Measurements from ENCODE around the gene TMEM185B. TPM values are rescaled to one million over a fixed set of nuclear protein-coding genes. Genes with fewer than 3 reads are reported as not detected.

TMEM185B gene
- total RNA-seq, 1 donor from 2014 or later: 33.3 TPM

DNA sequence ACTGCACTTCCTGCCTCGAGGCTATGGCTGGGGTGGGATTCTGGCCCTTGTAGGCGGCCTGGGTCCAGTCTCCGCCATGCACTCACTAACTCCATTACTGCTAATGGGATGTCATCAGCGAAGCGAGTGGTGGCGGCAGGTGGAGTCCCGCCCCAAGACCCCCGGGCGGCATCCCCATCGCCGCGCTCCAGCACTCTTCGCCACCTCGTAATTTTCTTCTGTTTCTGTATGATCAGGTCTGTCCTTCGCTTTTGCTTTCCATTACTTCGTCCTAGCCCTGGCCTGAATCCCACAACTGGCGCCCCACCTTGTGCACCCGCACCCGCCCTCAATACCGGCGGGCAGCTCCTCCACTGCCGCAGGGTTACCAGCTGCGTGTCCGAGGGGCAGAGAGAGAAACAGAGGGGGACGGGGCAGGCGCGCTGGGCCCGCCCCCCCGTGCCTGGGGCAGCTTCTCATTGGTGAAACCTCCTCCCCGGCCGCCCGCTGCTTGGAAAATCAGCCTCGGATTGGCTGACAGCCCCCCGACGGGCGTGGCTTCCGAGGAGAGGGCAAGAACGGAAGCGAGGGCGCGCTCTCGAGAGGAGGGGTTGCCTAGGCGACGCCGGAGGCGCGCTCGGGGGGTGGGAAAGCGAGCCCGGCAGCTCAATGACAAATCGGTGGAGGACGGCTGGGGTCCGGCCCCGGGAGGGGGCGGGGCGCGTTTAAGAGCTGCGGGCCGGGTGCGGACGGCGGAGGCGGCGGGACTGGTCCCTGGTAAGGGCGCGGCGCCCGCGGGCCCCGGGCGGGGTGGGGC lies 29.2 kb upstream of the TMEM185B start, which contains the start of gene RALB:
Gene RALB, plus strand, starts transcription at position 628 of the 796 bp plus-strand sequence. CDS start 25,813 bp downstream, outside the sequence.
- intact Hi-C loops (cut with micrococcal nuclease): loop anchor here (1.0 to 2.0 kb wide), 9 partner anchors 9 to 573 kb away; partner anchors contain the start of genes PTPN4, TMEM177 and TMEM185B

DNA sequence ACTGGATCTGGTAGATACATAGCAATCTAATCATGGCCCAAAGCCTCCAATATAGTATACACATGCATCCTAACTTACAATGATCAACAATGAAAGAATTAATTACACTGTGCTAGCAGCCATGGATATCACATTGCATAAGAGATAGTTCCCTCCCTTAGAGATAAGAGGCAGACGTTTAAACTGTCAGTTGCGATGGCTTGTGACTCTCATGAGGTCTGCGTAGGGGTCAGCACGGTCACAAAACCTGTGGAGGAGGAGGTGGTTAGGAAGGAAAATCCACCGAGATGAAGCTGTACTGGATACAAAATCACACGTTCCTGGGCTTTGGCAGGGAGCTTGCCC lies 28.7 kb upstream of the TMEM185B start:
- intact Hi-C loops (cut with micrococcal nuclease): loop anchor here (1.0 to 2.0 kb wide), 8 partner anchors 20 to 573 kb away; partner anchors contain the start of genes PTPN4, TMEM177 and TMEM185B

DNA sequence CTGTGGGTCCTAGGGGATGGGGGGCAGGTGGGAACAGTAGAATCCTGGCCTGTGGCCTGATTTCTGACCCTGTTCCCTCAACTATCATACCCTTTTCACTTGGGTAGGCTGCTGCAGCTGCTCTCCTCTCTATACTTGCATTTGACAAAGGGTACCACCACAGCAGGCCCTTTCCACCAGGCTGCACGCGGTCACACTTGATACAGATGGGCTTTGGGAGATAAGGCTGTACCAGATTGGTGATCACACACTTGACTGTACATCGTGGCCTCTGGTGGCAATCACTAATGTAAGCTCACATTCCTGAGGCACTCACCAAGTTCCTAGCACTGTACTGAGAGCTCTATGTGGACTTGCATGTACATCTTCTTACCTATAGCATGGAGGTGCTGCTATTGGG lies 27.9 kb upstream of the TMEM185B start:
- intact Hi-C loops (cut with micrococcal nuclease): no loop called here

DNA sequence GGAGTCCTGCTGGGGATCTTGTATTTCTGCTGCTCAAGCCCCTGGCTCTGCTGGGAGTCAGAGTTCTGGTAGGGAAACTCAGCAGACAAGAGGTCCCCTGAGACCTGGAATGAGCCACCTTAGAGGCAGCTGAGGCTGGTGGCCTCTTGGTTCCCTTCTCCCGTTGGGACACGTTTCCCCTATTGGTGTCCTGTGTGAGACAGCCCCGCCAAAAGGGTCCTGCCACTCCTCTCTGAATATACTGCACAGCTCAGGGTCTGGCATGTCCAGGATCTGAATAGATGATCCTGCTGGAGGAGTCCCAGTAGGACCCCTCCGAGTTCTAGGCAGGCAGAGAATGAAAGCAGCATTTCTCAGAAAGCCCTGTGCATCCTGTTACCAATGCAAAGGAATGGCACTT lies 27.4 kb upstream of the TMEM185B start:
- intact Hi-C loops (cut with micrococcal nuclease): no loop called here

DNA sequence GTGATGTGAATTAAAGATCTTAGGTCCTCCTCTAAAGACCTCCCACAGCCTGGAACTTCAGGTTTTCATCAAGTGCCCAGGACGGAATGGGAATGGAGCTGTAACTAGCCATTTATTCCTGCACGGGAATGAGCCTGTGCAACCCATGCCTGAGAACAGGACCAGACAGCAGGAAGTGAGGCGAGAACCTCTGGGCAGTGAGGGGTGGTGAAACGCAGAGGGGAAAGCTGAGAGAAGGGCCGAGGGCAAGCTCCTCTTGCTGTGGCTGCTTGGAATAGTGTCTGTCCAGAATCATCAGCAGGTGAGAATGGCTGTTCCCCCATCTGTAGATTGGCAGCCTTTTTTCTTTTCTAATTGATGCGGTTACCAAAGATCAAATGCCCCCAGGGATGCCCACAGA lies 24.7 kb upstream of the TMEM185B start:
- intact Hi-C loops (cut with micrococcal nuclease): no loop called here

DNA sequence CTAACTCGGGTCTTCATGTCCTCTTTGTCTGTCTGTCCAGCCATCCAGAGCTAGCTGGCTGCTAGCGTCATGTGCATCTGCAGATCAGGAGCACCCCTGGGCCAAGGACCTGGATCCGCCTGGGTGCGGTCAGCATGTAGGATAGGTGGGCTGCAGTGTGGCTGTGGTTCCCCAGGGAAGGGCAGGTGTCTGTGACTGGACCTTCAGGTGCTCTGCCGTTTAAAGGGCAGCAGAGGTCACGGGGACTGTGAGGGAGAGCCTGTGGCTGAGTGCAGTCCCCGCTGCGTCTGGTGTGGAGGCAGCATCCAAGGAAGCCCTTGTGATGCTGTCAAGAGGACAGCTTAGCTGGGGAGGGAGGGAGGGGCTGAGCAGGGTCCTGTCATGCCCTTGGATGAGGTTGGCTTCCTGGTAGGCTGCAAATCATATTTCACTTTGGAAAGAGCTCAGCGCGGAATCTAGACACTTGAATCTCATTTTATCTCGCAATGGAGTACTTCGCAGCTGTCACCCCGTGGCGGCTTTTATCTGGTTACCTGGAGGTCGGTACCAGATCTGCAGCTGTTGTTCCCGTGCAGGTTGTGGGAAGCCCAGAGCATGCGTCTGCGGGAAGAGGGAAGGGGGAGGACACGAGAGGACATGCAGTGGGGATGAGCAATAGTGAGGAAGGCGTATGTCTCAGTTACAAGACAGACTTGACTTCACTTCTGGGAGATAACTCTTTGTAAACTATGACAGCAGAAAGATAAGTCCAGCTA lies 23.5 kb upstream of the TMEM185B start:
- intact Hi-C loops (cut with micrococcal nuclease): no loop called here

DNA sequence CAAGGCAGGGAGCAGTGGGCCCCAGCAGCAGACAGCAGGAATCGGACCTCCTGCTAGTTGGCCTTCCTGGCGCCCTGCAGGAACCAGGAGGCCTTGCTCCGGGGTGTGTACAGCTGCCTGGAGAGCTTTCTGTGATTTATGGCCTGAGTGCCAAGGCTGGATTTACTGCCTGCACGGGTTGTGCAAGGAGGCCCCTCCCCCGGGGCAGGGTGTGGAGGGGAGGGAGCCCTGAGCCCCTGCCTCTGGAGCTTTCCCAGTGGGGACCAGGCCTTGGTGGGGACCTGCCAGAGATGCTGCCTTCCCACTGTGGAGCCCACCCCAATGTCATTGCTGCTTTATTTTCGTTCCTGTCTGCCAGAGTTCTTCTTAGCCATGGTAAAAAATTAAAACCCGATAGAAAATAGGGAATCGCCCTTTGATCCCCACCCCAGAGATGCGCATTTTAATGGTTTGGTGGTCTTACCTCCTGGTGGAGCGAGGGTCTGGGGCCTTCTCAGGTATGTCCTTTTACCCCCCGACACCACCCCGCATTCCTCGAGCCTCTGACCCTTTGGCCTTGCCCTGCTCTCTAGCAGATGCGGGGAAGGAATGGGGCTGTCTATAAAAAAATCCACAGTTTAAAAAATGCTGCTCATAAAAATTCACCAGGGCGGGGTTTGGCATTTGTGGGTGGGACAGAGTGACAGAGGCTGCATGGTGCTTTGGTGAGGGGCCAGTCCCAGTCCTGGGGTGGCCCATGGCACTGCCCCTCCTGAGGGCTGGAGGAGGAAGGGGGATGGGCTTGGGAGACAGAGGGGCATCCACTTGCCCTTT lies 22.5 kb upstream of the TMEM185B start:
- intact Hi-C loops (cut with micrococcal nuclease): no loop called here

DNA sequence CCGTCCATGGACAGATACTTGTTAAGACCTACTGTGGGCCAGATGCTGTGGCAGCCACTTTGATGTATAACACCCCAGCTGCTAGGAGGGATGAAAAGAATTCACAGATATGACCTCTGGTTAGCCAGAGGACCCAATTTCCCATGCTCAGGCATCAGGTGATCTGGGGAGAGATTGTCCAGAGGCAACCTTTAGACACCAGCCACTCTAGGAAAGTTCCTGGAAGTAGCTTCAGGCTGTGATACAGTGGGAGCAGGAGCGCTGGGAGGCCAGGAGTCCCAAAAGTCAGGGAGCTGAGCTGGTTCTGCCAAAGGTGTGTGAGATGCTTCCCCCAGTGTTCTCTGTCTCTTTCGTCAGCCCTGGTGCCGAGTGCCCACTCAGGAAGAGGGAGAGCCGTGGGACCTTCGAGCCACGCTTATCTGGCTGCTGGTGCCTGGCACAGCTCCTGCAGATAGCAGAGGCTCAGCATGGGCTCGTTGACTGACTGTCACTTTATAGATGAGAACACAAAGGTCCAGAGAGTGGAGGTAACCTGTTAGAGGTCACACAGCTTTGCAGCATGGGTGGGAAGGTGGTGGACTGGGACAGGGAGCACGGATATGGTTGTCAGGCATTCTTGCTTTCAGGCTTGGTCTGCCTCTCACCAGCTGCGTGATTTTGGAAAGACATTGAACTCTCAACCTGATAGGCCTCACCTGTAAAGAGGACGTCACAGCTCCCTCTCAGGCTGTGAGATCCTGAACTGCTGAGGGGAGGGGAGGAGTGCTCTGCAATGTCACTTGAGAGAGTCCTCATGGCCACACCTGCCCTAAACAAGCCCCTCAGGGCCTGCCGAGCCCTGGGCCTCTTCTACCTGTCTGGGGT lies 21.7 kb upstream of the TMEM185B start:
- intact Hi-C loops (cut with micrococcal nuclease): no loop called here

DNA sequence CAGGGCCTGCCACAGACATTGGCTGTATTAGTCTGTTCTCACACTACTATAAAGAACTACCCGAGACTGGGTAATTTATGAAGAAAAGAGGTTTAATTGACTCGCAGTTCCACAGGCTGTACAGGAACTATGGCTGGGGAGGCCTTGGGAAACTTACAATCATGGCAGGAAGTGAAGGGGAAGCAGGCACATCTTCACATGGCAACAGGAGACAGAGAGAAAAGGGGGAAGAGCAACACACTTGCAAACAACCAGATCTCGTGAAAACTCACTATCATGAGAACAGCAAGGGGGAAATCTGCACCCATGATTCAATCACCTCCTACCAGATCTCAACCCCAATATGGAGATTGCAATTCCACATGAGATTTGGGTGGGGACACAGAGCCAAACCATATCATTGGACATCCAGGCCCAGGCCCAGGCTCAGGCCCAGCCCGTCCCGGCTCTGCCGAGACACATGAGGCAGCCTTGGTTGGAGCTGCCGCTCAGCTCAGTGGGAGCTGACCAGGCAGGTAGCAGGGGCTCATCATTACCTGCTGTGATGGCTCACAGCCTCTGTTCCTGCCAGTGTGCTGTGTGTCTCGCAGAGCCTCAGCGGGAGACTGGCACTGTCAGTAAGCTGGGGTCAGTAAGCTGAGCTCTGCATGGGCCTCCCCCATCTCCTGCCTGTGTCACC lies 20.8 kb upstream of the TMEM185B start:
- intact Hi-C loops (cut with micrococcal nuclease): no loop called here

DNA sequence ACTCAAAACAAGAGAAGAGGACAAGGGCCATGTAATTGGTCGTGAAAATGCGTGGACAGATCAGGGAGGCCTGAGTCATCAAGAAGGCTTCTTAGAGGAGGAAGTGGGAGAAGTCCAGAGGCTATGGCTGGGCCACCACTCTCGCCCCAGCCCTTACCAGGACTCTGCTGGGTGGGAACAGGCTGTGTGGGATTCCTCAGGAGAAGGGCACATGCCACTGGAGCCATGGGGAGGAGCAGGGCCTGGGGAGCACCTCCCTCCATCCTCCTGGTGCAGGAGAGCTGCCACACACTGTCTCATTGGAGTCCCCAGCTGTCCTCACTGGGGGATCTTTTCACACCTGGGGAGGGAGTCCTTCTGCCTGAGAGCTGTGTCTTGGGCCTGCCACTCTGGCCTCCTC lies 20.0 kb upstream of the TMEM185B start:
- intact Hi-C loops (cut with micrococcal nuclease): no loop called here

DNA sequence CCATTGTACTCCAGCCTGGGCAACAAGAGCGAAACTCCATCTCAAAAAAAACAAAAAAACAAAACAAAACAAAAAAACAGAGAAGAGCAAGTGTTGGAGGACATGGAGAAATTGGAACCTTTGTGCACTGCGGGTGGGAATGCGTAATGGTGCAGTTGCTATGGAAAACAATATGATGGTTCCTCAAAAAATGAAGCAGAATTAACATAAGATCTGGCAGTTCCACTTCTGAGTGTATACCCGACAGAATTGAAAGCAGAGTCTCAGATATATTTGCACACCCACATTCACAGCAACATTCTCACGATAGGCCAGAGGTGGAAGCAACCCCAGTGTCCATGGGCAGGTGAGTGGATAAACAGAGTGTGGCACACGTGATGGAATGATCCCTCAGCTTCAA lies 18.5 kb upstream of the TMEM185B start:
- intact Hi-C loops (cut with micrococcal nuclease): no loop called here

DNA sequence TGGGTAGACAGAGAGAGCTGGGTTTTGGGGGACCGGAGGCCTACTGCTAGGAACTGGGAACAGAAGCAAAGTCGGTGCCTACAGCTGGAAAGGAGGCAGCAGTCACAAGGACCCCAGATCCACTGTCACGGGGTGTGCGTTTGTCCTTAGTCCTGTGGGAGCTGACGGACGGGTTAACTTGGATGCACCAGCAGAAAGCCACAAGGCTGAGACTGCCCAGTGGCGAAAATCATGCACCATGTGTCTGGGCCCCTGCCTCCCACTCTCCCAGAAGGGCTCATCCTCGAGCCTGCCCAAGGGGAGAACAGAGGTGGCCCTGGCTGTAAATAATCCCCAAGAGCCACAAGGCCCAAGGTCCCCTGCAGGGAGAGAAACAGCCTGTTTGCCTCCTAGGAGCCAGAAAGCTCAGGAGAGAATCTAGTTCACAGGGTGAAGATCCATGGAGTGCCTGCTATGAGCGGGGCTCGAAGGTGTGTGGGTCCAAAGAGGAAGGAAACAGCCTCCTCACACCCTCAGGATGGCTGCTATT lies 17.8 kb upstream of the TMEM185B start:
- intact Hi-C loops (cut with micrococcal nuclease): no loop called here

DNA sequence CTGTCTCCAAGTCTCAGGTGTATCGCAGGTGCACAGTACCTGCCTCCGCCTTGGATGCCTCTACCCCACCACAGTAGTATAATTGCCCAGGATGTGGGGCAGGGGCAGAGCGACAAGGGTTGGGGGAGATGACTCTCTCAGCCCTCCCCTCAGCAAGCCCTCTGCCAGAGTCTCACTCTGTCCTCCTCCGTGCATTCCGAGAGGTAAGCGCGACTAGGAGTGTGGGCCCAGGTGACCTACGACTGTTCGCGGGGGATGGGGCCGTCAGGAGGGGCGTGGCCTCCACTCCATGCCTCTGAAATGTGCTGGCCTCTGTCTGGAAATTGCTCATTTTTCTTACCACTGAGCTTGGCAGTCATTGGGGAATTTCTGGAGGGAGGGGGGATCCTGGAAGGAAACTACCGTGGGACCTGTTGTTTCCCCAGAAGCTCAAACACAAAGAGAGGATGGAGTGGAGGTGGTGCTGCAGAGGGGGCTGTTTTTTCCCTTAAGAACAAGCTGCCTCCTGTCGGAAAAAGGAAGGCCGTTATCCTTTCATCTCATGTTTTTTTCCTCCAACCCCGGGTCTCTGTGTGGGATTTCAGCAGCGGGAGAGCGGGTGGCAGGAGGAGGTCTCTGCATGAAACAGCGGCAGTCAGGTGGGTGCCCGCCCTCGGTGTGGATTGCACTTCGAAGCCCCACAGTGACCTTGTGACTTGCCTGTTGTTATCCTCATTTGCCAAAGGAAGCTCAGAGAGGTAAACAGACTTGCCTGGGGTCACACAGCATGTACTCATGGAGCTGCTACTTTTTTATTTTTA lies 16.5 kb upstream of the TMEM185B start:
- intact Hi-C loops (cut with micrococcal nuclease): no loop called here

DNA sequence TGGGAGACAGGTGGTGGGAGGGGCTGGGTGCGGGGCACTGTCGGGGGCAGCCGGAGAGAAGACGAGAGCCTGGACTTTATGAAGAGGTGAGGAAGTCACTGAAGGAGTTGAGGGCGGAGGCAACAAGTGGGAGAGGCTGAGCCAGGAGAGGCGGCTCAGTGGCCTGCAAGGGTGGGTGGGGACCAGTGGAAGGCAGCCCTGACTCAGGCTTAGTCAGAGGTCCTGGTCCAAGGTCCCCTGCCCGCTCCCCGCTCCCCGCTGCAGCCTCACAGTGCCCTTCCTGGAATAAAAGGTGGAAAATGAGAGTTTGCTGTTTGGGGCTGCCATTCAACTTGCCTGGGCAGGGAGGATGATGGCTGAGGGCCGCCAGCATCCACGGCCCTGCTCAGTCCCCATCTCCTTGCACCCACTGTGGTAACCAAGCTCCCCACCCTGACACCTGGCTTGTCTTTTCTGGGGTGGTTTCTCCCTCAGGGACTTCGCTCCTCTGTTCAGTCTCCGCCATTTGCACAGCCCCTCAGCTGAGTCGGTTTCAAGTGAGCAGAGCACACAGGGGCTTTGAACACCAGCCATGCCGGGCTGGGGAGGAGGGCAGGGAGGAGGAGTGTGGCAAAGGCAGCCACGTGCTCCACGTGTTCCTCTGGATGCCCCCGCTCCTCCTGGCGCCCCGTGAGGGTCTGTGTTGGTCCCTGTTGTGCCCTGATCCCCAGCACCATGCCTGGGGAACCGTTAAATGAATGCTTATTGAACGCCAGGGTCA lies 15.7 kb upstream of the TMEM185B start:
- intact Hi-C loops (cut with micrococcal nuclease): no loop called here

DNA sequence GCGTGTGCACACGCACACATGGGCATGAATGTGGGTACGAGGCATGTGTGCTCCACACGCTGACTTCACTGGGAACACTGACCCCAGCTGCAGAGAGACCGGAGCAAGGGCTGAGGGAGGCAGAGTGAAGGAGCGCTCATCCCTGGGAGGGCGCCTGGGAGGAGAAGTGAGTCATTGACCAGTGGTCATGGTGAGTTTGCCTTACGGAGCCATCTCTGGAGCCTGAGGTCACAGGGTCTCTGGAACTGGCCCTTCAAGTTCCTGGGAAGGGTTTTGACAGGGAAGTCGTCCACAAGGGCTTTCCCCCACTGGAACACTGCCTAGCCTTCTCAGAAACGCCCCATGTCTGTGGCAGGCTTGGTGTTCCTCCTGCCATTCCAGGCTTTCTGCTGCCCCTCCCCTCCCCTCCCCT lies 14.3 kb upstream of the TMEM185B start:
- intact Hi-C loops (cut with micrococcal nuclease): no loop called here

DNA sequence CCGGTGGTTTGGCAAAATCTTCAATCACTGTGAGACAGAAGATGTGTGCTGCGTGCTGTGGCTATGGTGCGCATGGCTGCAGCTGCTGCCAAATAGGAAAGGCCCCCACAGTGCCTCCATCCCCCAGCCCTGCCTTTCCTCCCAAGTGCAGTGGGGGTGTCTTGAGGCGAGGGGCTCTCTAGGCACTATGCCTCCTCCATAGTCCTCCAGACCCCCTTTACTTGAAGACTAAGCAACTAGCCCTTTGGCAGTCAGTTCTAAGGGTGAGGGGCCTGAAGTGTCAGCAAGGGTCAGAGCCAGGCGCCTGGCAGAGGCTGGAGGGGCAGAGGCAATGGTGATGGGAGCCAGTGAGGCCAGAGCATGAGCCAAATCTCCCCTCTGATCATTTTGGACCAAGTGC lies 13.6 kb upstream of the TMEM185B start:
- intact Hi-C loops (cut with micrococcal nuclease): no loop called here

DNA sequence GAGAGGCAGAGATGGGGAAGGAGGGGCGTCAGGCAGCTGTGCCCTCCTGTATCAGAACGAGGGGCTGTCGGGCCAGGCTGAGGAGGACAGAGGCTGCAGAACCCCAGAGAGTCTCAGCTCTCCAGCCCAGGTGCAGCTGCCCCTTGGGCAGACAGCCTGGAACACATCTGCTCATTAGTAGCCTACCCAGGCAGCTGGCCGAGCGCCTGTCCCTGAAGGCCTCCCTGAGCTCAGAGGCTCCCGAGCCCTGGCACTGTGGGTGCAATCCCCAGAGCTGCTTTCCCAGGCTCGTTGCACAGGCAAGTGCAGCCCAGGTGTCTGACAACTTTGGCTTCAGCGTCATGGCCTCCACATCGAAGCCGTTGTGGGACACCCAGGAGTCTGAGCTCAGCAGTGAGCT lies 13.1 kb upstream of the TMEM185B start:
- intact Hi-C loops (cut with micrococcal nuclease): no loop called here

DNA sequence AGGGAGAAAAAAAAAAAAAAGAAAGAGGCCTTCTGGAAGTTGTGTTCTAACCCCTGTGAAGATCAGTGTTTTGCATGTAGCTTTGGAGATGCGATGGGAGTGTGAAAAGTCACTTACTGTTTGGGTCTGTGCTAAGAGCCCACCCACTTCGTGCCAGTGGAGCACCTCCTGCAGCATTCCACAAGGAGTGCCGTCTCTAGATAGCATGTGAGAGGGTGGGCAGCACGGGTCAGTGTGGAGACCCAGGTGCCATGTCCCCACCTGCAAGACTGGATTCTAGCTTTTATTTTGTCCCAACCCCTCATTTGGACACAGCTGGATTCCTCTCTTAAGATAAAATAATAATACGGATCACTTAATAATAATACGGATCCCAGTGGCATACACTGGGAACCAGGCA lies 12.5 kb upstream of the TMEM185B start:
- intact Hi-C loops (cut with micrococcal nuclease): no loop called here

Data from T-helper 2 cell treated with Interferon-gamma antibody and Interleukin-4, amounts not matched to agents 100 ng/mL and 5 ng/mL, for 36 hours (primary cell).